T-helper 1 cell (primary cell): Measurements from ENCODE around the gene PDZD7.

Source experiments
- DNase-seq, 5 donors: peaks; one replicate each; pipeline ENCODE4 v3.0.0-alpha.2; 2012 to 2020

PDZD7 gene

DNA sequence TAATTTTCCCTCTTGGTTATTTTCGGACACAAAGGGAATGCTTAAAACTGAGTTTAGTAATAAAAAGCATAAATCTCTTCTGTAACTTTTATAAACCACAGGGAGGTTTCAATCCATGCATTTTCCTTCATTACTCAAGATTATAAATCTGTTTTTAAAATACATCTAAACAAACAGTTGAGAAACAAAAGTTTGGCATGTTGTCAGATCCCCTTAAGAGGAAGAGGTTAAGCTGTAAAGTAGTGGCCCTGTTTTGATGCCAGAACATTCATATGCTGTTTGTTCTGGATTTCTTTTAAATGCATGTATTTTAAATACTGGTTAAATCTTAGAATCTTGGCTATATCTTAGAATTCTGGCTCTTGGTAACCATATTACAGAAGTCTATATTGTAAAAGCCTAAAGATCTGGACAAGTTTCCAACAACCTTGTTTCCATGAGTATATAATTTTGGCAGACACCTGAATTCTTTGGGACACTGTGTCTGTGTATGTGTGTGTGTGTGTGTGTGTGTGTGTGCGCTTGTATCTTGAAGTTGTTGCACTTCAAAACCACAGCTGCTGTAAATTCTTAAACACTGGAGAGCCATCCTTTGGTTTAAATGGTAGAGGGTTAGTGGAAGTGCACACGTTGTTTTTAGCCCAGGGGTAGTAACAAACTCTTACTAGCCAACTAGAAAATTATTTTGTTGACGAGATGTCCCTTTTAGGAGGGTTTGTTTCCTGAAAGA, 68.4 kb downstream of the PDZD7 start:
- DNase-seq: no peak

GRCh38 chr10:100960251-100960650, 70.7 kb downstream of the PDZD7 start:
- no peak for DNase-seq
